Measurements from ENCODE around the gene RNF207. TPM values are rescaled to one million over a fixed set of nuclear protein-coding genes. Genes with fewer than 3 reads are reported as not detected.

The RNF207 gene
- total RNA-seq, 1 experiment from 2014 or later: 4.9 TPM

DNA sequence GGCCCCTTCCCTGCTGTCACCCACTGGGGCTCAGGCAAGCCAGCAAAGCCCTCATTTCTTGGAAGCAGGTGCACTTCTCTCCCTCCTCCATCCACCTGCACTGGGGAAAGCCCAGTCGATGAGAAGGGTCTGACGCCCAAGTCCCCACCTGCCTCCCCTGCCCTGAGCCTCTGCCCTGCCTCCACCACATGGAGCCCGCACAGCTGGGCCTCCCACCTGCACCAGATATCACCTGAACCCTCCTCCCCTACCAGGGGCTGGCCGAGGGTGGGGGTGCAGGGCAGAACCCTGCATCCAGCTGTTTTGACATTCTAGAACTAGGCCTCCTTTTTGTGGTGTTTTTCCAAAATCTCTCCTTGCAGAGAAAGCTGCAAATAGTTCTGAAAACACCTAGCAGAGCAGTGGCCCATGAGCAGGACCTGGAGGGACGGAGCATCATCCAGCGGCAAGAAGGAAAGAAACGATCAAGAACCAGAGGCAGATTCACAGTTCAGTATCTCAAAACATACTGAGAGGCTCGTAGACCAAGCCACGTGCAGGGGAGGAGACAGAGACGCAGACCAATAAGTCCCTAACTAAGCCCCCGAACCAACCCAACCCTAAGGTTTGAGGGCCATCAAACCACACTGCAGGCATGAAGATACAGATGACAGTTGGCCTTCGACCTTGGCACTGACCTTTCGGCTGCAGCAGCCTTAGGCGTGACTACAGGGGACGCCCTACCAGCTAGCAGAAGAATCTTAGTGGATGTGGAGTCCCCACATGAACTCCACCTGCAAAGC lies 42.5 kb upstream of the RNF207 start:
- Mint-ChIP-seq H3K27me3 (ENCODE audit: low read depth) (peaks cover 13% of the 10 kb centered on the region), H3K36me3 (ENCODE audit: insufficient read depth in 1 of 3, low read depth in 3 of 3) (no peaks in the 10 kb centered on the region), H3K4me1 (peaks cover 8 to 21% of the 10 kb centered on the region in 2 experiments)

More for the DNA sequence above, 42.5 kb upstream of the RNF207 start:
- no peaks in the 10 kb centered on the region for H3K9me3 Mint-ChIP-seq
- Histone ChIP-seq H3K9ac (ENCODE audit: extremely low read depth, insufficient read length, low read length) (no peak overlapping the region), H3K79me1 (ENCODE audit: insufficient read depth, low read depth, low read length, poor library complexity, severe bottlenecking) (no peaks in the 10 kb centered on the region), H3K9me3 (ENCODE audit: control insufficient read depth, low read depth, low read length) (no peaks in the 10 kb centered on the region), H2BK120ac (ENCODE audit: low read depth, low read length, poor library complexity, severe bottlenecking) (no peak overlapping the region), H3K79me2 (ENCODE audit: insufficient read depth, low read length) (no peaks in the 10 kb centered on the region), H3K14ac (ENCODE audit: insufficient read depth, low read length) (no peak overlapping the region), H4K5ac (ENCODE audit: insufficient read length, low read depth, low read length) (no peak overlapping the region), H3K4ac (ENCODE audit: low read depth, low read length) (no peak overlapping the region), H2AFZ (ENCODE audit: low read length) (no peak overlapping the region), H3K18ac (ENCODE audit: insufficient read length, low read depth, low read length) (no peak overlapping the region), H3K23ac (ENCODE audit: insufficient read length, low read depth, low read length) (no peak overlapping the region), H3K27ac (ENCODE audit: insufficient read length, low read depth, low read length) (no peak overlapping the region), H2AK5ac (ENCODE audit: insufficient read length, low read length) (no peak overlapping the region), H4K91ac (ENCODE audit: insufficient read length, low read depth, low read length) (no peak overlapping the region), H3K56ac (ENCODE audit: insufficient read length, low read depth, low read length) (no peak overlapping the region), H3K4me1 (ENCODE audit: insufficient read depth, low read length) (no peaks in the 10 kb centered on the region), H4K20me1 (ENCODE audit: control insufficient read depth, insufficient read depth, insufficient read length) (no peaks in the 10 kb centered on the region), H2BK20ac (ENCODE audit: low read depth, low read length, poor library complexity, severe bottlenecking) (no peak overlapping the region), H3K4me2 (ENCODE audit: insufficient read depth, insufficient read length, low read length) (no peak overlapping the region), H4K8ac (replicated peaks; ENCODE audit: insufficient read length, low read depth, low read length) (no peak overlapping the region), H3T11ph (ENCODE audit: low read length) (no peak overlapping the region), H3K23me2 (ENCODE audit: insufficient read length, low read depth, low read length, poor library complexity, severe bottlenecking) (no peaks in the 10 kb centered on the region), H2BK15ac (ENCODE audit: low read depth, low read length) (no peak overlapping the region), H3K27me3 (ENCODE audit: insufficient read depth, low read length) (no peaks in the 10 kb centered on the region), H2BK5ac (ENCODE audit: insufficient read length, low read length) (no peak overlapping the region), H2BK12ac (ENCODE audit: insufficient read length, low read depth, low read length) (no peak overlapping the region)
- no peak overlapping the region for H3K27ac Mint-ChIP-seq
- no peak for DNase-seq
- TF ChIP-seq, protein P1, sequence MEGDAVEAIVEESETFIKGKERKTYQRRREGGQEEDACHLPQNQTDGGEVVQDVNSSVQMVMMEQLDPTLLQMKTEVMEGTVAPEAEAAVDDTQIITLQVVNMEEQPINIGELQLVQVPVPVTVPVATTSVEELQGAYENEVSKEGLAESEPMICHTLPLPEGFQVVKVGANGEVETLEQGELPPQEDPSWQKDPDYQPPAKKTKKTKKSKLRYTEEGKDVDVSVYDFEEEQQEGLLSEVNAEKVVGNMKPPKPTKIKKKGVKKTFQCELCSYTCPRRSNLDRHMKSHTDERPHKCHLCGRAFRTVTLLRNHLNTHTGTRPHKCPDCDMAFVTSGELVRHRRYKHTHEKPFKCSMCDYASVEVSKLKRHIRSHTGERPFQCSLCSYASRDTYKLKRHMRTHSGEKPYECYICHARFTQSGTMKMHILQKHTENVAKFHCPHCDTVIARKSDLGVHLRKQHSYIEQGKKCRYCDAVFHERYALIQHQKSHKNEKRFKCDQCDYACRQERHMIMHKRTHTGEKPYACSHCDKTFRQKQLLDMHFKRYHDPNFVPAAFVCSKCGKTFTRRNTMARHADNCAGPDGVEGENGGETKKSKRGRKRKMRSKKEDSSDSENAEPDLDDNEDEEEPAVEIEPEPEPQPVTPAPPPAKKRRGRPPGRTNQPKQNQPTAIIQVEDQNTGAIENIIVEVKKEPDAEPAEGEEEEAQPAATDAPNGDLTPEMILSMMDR (conservative IDR thresholded peaks at IDR 0.05): no peak
- H3K4me3 Mint-ChIP-seq: no peak overlapping the region
- no CpG with 5 or more reads among the region's 15 CpGs for WGBS (ENCODE audit: extremely low coverage, insufficient read length, low lambda C conversion rate)
